ENCODE measurements around the gene GREB1L. TPM values are rescaled to one million over a fixed set of nuclear protein-coding genes. Genes with fewer than 3 reads are reported as not detected.

The GREB1L gene
- total and polyA plus RNA-seq, 9 of the 15 experiments (the other 6 are each of a cell fraction or from before 2014, with no cell fraction given) = 0.03 TPM; not detected in 8

DNA sequence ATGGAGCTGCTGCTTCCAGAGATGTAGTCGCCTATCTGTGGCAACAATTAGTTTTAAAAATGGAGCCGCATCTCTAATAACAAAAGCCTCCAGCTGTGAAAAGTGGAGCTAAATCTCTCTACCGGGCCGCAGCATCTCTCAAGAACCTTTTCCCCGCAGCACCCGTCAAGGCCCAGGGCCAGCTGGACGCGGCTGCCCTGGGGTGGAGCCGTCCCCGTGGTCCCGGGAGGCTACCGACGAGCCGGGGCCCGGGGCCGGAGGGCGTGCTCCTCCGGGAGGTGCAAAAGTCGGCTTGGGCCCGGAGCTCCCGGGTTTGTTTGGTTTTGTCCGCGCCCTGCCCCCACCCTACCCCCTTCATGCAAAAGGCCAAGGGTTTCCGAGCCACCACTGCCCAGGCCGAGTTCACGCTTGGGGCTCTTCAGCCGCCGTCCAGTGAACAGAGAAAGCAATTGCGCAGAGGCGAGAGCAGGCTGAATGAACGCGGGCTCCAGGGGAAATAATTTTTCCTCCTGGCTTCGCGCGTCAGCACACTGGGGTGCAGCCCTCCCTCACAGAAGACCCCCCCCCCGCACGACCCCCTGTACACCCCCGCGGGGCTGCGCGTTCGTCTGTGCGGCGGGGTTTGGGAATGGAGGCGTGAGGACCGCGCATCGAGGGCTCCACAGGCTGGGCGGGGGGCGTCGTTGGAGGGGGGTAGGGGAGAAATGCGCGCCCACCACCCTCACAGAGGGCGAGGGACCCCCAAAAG is 557 bp upstream of the GREB1L start:
- no peak for ATAC-seq
- DNase-seq (ENCODE audit: extremely low read depth in 1 of 4, low spot score in 3 of 4) = no peak
- no peak overlapping the region for H3K4me2 ChIP-seq (ENCODE audit: insufficient read depth, low read length)
- no peaks in the 10 kb centered on the region for H3K79me2 ChIP-seq (ENCODE audit: control insufficient read depth, insufficient read depth, low read length)
- H3K36me3 ChIP-seq (ENCODE audit: control insufficient read depth, insufficient read depth, low read length) = no peaks in the 10 kb centered on the region
- no TSS peak for BruUV-seq (replicated peaks)
- no peak for FAIRE-seq
- intact Hi-C loops (cut with micrococcal nuclease) (no loop called here), in situ Hi-C loops (cut with MboI) (no loop called here)
- H3K9me3 ChIP-seq (replicated peaks; ENCODE audit: control insufficient read depth, insufficient read depth, low read depth, low read length) = no peaks in the 10 kb centered on the region
- no peaks in the 10 kb centered on the region for H4K20me1 ChIP-seq (replicated peaks; ENCODE audit: control insufficient read depth, insufficient read depth, low read length)
- H3K27ac ChIP-seq (ENCODE audit: extremely low read depth, low read depth, low read length) = no peak overlapping the region
- POLR2A ChIA-PET = no interaction called here
- peaks cover 7 to 20% of the 10 kb centered on the region in 2 experiments; a peak in 4 of 5 replicates for H3K27me3 ChIP-seq (ENCODE audit: control insufficient read depth in 2 of 2, insufficient read depth in 2 of 2, low read length in 2 of 2)
- WGBS (ENCODE audit: insufficient coverage, low coverage, missing lambda C conversion rate) = 27% methylated on average over 33 of the region's 54 CpGs
- H3K4me3 ChIP-seq = no peak overlapping the region
- H3K4me1 ChIP-seq (replicated peaks in 1 of 2; ENCODE audit: control insufficient read depth in 2 of 2, insufficient read depth in 2 of 2, low read length in 2 of 2) = no peaks in the 10 kb centered on the region; a peak in 1 of 5 replicates
- TF ChIP-seq, protein P1, sequence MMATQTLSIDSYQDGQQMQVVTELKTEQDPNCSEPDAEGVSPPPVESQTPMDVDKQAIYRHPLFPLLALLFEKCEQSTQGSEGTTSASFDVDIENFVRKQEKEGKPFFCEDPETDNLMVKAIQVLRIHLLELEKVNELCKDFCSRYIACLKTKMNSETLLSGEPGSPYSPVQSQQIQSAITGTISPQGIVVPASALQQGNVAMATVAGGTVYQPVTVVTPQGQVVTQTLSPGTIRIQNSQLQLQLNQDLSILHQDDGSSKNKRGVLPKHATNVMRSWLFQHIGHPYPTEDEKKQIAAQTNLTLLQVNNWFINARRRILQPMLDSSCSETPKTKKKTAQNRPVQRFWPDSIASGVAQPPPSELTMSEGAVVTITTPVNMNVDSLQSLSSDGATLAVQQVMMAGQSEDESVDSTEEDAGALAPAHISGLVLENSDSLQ (IDR thresholded peaks at IDR 0.05) = no peak
- TF ChIP-seq PCBP1 (IDR thresholded peaks at IDR 0.05; ENCODE audit: low read depth, low read length, poor library complexity, severe bottlenecking) (peak; percentile 28), DACH1 (IDR thresholded peaks at IDR 0.05; ENCODE audit: partially characterized antibody) (no peak)
- H3K9me1 ChIP-seq (ENCODE audit: control insufficient read depth, insufficient read depth, low read length) = no peaks in the 10 kb centered on the region
- no peak overlapping the region for H3K9ac ChIP-seq (ENCODE audit: insufficient read depth in 1 of 2, low read depth in 2 of 2, low read length in 2 of 2)
- CTCF ChIA-PET (ENCODE audit: low intra/inter-chr PET ratio) = no interaction called here
- H2AFZ ChIP-seq (ENCODE audit: low read depth, low read length) = no peak overlapping the region
